AG08395 (cell line): ENCODE data around the gene DCAF16.

ENCODE experiments used
- DNase-seq: peaks from one replicate; pipeline ENCODE4 v3.0.0; 2012; ENCODE audit warnings: mixed read lengths, low spot score

DCAF16 gene

DNA sequence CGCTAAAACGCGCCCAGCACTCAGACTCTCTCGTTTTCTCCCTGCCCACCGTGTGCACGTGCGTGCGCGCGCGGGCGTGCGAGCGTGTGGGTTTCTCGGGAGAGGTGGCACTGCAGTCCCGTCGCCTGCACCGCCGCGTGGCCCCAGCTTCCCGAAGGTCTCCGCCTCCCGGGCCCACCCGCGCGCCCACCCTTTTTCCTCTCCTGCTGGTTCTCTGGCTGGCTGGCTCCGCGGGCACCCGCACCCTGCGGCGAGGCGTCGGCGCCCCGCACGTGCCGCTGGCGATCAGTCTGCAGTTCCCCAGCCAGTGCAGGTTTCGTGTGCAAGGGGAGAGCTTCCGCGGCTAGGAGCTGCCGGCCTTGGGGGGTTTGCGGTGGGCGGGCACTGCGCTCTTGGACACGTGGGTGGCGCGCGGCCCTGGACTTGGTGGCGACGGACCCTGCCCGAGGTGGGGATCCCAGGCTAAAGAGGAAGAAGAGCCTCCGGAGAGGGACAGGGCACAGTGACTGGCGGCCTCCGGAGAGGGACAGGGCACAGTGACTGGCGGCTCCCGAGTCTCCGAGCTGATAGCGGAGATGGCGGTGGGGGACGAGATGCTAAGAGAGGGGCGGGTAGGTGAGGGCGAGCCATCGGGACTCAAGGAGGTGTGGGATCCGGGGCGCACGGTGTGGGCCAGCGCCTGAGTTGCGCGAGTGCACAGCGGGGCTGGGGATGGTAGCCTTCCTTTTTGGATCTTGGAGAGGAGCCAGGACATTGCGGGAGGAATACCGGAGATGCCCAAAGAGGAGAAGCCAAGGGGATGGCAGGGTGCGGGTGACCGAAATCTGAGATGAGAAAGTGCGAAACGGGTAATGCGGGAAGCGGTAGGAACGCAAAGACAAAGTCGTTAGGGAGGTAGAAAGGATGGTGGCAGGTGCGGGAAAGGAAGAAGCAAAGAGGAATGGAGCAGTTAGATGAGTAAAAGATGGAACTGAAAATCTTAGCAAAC lies 29.0 kb downstream of the DCAF16 start, which contains the start of gene FAM184B:
Gene FAM184B (minus strand): TSS at position 322 of the 988 bp plus-strand sequence. CDS start 322 bp downstream, outside the sequence.
- DNase-seq, result no peak

GRCh38 chr4:17780501-17781299 lies 29.9 kb downstream of the DCAF16 start:
- DNase-seq, result peak; percentile 16

- no peak for DNase-seq
Measured at GRCh38 chr4:17778431-17778830, 32.1 kb downstream of the DCAF16 start.

DNA sequence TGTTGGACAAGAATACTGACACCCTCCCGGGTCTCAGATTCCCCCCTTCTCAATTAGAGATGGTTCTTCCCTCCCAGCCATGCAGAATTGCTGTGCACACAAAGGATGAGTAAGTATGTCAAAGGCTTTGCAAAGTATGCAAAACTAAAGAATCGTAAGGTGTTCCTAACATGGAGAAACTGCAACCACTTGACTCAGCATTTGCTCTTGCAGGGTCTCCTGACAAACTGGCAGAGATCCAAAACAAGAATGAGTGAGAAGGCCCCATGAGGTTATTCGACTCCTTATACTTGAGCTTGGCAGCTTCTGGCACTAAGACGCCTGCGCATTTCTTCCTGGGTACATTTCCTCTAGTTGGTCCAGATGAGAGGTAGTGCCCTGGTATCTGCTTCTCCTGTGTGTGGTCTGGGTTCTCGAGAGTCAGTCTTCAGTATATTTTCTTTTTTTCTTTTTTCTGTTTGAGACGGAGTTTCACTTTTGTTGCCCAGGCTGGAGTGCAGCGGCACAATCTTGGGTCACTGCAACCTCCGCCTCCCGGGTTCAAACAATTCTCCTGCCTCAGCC lies 37.3 kb downstream of the DCAF16 start:
- no peak for DNase-seq

- no peak for DNase-seq
Measured at GRCh38 chr4:17771284-17771908, 39.2 kb downstream of the DCAF16 start.

DNA sequence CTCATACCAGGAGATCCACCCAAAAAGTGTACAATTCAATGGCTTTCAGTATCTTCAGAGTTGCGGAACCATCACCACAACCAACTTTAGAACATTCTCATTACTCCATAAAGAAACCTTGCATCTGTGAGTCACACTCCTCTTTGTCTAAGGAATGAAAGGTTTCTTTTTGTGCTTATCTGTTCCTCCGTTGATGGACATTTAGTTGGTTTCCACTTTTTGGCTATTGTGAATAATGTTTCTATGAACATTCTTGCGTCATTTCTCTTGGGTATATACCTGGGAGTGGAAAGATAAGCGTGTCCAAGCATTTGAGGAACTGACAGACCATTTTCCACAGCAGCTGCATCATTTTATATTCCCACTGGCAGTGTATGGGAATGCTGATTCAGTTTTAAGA lies 39.7 kb downstream of the DCAF16 start:
- no peak for DNase-seq

GRCh38 chr4:17769406-17770174 lies 41.0 kb downstream of the DCAF16 start:
- DNase-seq, result no peak

DNA sequence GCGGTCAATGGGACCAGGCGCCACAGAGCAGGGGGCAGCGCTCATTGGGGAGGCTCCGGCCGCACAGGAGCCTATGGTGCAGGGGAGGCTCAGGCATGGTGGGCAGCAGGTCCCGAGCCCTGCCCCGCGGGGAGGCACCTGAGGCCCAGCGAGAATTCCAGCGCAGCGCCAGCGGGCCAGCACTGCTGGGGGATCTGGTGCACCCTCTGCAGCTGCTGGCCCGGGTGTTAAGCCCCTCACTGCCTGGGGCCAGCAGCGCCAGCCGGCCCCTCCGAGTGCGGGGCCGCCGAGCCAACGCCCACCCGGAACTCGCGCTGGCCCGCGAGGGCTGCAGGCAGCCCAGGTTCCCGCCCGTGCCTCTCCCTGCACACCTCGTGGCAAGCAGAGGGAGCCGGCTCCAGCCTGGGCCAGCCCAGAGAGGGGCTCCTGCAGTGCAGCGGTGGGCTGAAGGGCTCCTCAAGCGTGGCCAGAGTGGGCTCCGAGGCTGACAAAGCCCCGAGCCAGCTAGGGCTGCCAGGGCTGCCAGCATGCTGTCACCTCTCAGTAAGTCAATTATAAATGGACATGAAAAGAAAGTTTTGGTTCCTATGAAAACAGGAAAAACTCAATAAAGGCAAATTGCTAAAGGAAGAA lies 43.6 kb downstream of the DCAF16 start:
- no peak for DNase-seq

DNA sequence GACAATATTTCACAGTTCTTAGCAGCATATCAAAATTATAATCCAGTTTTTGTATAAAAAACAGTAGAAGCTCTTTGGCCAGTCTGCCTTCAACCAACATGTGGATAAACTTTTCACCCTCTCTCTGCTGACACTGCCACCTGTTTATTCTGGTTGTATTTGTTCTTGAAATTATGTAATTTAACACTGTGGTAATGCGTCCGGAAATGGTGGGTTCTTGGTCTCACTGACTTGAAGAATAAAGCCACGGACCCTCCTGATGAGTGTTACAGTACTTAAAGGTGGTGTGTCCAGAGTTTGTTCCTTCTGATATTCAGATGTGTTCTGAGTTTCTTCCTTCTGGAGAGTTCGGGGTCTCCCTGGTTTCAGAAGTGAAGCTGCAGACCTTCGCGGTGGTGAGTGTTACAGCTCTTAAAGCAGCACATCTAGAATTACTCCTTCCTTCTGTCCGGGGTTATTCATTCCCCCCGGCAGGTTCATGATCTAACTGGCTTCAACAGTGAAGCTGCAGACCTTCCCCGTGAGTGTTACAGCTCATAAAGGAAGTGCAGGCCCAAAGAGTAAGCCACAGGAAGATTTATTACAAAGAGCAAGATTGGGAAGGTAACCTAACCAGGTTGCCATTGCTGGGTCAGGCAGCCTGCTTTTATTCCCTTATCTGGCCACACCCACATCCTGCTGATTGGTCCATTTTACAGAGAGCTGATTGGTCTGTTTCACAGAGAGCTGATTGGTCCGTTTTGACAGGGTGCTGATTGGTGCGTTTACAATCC lies 44.9 kb downstream of the DCAF16 start:
- DNase-seq, result no peak

DNA sequence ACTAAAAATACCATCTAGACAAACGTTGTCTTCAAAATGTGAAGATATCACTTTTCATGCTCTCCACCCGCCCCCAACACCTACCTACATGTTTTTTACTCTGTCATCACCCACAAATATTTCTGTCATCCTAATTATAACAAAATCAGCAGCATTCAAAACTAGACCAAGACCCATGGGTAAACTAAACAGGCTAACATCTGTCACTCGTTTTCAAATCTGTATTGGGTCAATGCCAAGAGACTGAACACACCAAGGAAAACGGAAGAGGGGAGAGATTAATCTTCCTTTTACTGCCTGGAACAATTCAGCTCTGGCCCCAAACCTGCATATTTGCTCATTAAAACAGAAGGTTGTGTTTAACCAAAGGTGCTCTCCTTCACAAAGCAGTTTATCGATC lies 46.6 kb downstream of the DCAF16 start:
- no peak for DNase-seq

- DNase-seq, result no peak
Measured at GRCh38 chr4:17763416-17763815, 47.1 kb downstream of the DCAF16 start.

DNA sequence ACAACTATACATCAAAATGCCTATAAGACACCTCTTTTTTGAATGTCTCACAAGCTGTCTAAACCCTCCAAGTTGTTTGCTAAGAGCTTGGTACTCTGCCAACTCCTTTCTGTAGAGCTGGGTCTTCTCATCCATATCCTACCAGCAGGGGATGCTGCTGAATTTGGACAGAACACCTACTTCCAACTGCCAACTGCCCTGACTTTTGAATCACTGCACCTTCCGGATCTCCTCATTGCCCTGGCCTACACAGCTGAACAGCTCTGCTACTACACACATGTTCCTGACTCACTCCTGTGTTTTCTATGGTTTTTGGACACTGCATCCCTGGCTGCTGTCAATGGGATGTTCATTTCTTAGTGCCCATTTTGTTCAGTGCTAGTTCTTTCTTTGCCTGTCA lies 47.8 kb downstream of the DCAF16 start:
- DNase-seq, result peak; percentile 26

- DNase-seq, result no peak
Measured at GRCh38 chr4:17761062-17761461, 49.5 kb downstream of the DCAF16 start.

GRCh38 chr4:17760626-17761025 lies 49.9 kb downstream of the DCAF16 start:
- no peak for DNase-seq

DNA sequence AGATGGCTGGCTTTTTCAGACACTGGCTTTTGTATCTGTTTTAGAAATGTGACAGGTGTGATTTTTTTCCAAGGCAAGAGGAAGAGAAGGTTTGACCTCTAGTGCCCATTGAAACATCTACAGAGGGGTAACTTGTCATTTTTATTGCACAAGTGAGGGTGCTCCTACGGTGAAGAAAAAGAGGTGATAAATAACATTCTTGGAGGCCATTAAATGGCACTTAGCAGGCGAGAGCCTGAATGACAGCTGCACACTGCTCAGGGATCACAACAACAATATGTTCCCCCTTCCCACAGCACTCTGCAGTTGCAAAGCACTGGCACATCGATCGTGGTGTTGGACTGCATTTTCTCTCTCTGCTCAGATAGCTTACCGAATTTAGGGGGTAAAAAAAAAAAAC lies 52.1 kb downstream of the DCAF16 start:
- no peak for DNase-seq

DNA sequence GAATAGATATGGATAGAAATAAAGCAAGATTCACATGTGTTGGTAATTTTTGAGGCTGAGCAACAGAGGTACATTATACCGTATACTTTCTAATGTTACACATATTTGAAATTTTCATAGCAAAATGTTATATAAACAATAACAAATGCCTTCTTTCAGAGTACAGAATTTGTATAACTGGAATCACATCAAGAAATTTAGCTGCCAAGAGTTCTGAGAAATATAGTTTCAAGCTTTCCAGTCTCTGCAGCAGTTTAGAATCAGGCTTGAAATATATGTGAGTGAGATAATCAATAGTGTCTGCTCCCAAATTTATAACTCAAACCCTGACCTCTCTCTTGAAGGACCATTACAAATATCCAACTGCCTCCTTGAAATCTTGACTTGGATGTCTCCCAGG lies 52.9 kb downstream of the DCAF16 start:
- DNase-seq, result no peak

DNA sequence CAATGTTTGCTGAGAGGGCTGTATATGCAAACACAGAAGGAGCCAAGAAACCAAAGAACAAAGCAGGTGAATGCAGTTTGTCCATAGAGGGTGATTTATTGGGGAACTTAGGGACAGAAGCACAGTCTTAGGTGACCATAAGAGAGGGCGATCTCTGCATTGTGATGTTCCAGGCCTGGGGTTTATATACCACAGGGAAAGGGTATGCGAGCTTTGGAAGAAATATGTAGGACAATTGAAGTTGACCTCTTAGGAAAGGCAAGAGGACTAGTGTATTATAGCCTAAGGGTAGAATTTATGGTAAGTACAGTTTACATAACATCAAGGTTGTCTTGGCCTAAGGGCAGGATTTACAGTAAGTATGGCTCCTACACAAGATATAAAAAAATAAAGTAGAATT lies 56.9 kb downstream of the DCAF16 start:
- no peak for DNase-seq
